Measurements from ENCODE around the gene SPATA13.

SPATA13 gene

DNA sequence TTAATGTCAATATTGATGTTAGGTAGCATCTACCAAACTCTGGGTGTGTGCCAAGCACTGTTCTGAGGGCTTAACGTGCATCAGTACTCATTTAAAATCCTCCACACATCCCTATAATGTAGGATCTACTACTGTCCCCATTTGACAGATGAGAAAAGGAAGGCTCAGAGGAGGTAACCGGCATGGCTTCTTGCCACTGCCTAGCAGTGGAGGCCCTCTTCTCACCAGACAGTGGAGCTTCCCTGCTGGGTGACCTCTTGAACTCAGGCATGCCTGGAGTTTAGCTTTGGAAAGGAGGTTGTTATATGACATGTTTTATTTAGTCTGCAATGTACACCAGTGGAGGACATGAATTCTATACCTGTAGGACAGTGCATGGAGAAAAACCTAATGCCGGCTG, 2.1 kb downstream of the SPATA13 start:
- DNase-seq (ENCODE audit: extremely low spot score, insufficient read length, low read depth) (no peak), FAIRE-seq (no peak)

DNA sequence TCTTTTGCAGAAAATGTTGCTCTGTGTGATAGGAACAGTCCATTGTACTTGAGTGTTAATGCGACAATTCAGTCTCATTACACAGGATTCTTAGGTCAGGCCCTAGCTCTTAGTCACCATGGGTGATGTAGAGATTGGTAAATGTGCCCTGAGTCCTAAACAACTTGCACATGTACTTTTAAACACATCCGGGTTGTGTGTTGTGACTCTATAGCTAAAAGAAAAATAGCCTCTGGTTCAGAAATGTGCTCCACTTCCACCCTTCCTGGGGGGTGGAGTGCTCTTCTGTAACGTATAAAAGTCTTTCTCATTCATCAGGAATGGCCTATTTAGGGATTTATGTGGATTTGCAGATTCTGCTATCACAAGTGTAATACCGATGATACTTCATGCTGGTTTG, 5.2 kb downstream of the SPATA13 start:
- FAIRE-seq (no peak), DNase-seq (ENCODE audit: extremely low spot score, insufficient read length, low read depth) (no peak)

DNA sequence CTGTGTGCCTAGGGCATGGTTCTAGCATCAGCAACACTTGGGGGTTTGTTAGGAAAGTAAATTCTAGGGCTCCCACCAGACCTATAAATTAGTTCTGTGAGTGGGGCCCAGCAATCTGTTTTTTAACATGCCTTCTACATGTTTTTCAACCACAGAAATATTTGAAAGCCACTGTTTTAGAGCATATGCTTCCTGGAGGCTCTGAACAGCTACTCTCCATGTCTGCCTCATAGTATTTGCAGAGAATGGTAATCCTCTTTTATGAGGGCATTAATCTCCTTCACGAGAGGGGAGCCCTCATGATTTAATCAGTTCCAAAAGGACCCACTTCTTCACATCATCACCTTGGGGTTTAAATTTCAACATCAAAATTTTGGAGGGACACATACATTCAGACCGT, 6.0 kb downstream of the SPATA13 start:
- no peak for DNase-seq (ENCODE audit: extremely low spot score, insufficient read length, low read depth)
- FAIRE-seq = no peak

DNA sequence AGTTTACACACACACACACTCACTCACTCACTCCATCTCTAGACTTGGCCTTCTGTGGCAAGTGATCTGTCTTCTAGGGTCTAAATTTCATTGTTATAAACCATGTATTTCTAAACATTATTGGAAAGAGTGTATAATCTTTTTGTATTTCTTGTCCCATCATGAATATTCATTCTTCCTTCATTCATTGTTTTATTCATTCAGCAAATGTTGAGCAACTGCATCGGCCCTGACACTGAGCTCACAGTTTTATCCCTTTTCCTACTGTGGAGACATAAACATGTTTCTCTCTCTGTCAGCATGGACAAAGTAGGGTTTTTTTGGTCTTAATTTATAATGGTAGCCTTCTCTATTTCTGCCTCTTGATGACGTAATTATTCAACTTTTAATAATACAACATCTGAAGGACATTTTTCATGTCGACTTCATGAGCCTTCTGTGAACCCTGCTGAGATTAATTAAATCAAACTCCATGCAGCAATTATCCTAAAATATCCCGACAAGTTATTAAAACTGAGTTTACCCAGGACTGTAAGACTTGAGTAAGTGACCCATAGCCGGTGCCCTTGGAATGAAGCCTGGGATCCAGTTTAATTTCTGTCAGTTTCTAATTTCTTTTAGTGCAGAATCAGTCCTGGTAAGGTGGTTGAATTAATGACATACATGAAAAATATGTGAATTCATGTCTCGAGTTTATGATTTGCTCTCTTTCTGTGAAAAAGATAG, 7.3 kb downstream of the SPATA13 start:
- no peak for DNase-seq (ENCODE audit: extremely low spot score, insufficient read length, low read depth)
- no peak for FAIRE-seq

DNA sequence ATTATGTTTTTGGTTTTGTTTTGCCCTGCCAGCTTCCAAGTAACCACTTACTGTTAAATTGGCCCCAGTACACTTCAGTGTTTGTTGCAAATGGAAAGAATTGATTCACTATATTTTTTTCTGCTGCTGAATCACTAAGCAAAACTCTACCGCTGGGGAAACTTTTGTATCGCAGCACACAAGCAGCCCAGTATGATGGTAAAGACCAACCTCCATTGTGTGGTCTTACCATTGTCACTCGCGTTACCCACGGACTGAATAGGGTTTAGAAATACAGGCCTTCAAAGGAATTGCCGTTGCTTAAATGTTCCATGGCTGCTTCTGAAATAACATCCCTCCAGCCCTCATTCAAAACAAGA, 7.9 kb downstream of the SPATA13 start:
- DNase-seq (ENCODE audit: extremely low spot score, insufficient read length, low read depth) (no peak), FAIRE-seq (no peak)

DNA sequence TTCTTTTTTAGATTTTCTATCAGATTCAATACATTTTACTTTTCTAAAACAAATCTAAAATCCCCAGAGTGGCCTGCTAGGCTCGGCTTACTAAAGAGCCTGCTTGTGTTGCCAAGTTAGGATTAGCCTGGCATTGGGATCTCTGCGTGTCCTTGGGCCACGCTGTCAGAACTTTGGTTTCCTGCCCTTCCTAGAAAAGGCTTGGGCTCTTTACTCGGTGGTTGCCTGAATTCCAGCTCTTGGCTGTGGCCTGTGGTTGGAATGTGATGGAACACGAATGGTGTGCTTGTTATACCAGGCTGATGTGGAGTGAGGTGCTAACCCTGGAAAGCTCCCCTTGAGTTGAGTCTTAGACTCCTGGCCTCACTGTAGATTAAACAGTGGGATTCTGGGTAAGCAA, 8.5 kb downstream of the SPATA13 start:
- no peak for DNase-seq (ENCODE audit: extremely low spot score, insufficient read length, low read depth)
- FAIRE-seq = no peak

DNA sequence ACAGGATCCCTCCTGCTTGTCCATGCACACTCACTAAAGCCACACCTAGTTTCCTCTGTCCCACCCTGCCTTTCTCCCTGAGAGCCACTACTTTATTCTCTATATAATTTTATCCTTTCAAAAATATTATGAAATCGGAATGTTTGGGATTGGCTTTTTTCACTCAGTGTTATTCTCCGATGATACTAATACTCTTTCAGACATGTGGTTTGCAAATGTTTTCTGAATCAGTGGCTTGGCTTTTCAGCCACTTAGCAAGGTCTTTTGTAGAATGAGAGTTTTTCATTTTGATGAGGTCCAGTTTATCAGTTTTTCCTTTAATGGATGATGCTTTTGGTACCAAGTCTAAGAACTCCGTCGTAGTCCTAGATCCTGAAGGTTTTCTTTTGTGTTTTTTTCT, 11.6 kb downstream of the SPATA13 start:
- DNase-seq (ENCODE audit: extremely low spot score, insufficient read length, low read depth) (no peak), FAIRE-seq (no peak)

DNA sequence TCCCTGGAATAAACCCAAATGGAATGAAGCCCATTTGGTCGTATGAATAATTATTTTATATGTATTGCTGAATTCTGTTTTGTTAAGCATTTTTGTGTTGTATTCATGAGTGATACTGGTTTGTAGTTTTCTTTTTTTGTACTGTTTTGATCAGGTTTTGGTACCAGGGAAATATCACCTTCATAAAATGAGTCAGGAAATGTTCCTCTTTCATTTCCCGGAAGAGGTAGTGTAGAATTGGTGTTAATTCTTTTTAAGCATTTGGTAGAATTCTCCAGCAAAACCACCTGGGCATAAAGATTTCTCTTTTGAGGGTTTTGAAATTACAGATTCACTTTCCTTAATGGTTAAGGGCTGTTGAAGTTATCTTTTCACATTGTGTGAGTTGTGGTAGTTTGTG, 13.3 kb downstream of the SPATA13 start:
- FAIRE-seq = no peak
- no peak for DNase-seq (ENCODE audit: extremely low spot score, insufficient read length, low read depth)

DNA sequence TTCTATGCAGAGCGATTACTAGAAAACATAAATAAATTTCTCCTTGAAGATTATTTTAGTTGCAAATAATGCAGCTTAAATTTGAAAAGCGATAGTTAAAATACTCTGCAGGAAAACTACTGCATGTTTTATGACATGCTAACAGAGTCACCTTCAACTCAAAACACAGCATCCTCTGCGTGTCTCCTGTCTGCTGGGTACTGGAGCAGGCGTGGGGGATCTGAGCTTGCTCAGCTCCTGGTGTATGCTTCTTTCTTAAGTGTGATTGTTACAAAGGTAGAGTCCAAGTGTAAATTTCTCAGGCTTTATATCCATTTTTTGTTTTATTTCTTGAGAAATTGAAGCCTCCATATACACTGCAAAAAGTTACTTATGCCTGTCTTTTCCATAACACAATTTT, 15.3 kb downstream of the SPATA13 start:
- DNase-seq (ENCODE audit: extremely low spot score, insufficient read length, low read depth) = no peak
- FAIRE-seq = no peak

DNA sequence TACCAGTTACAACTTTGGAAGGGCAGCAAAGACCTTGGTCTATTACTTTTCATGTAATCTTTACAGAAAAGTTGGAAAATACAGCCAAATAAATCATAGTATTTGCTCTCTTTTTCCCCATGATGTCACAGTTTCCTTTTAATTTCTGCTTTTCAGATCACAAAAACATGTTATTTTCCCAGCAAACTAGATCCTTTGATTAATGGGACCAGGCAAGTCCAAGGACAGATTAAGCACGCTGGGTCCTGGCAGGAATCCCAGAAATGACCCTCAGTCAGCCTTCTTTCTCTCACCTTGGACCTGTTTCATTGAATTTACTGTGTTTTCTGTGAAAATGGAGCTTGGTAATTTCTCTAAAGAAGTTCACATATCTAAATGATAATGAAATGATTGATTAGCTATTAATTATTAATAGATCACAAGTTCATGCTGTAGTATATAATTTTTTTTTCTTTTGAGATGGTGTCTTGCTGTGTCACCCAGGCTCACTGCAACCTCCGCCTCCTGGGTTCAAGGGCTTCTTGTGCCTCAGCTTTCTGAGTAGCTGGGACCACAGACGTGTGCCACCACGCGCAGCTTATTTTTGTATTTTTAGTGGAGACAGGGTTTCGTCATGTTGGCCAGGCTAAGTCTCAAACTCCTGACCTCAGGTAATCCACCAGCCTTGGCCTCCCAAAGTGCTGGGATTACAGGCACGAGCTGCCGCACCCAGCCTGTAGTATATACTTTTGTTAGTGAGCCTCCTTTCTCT, 16.0 kb downstream of the SPATA13 start:
- DNase-seq (ENCODE audit: extremely low spot score, insufficient read length, low read depth) (no peak), FAIRE-seq (no peak)

DNA sequence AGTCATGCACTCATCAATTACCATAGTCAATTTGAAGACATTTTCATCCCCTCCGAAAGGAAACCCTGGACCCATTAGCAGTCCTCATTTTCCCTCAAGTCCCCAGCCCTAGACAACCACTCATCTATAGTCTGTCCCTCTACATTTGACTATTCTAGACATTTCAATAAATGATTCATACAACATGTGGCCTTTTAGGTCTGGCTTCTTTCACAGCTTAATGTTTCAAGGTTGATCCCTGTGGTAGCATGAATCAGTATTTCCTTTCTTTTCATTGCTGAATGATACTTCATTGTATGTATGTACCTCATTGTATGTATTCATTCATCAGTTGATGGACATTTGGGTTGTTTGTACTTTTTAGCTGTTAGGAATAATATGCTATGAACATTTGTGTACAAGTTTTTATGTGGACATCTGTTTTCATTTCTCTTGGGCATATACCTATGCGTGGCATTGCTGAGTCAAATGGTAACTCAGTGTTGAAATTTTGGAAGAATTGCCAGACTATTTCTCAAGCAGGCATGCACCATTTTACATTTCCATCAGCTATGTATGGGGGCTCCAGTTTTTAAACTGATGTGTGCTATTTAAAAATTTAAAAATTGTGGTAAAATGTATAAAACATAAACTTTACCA, 18.4 kb downstream of the SPATA13 start:
- FAIRE-seq (no peak), DNase-seq (ENCODE audit: extremely low spot score, insufficient read length, low read depth) (no peak)

DNA sequence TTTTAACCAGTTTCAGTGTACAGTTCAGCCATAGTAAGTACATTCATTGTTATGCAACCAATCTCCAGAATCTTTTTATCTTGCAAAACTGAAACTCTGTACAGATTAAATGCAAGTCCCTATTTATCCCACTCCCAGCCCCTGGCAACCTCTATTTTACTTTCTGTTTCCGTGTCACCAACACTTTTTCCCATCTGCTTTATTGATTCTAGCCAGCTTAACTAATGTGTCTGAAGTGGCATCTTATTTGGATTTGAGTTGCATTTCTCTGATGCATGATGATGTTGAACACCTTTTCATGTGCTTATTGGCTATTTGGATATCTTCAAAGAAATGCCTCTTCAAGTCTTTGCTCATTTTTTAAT, 18.9 kb downstream of the SPATA13 start:
- FAIRE-seq (no peak), DNase-seq (ENCODE audit: extremely low spot score, insufficient read length, low read depth) (no peak)

DNA sequence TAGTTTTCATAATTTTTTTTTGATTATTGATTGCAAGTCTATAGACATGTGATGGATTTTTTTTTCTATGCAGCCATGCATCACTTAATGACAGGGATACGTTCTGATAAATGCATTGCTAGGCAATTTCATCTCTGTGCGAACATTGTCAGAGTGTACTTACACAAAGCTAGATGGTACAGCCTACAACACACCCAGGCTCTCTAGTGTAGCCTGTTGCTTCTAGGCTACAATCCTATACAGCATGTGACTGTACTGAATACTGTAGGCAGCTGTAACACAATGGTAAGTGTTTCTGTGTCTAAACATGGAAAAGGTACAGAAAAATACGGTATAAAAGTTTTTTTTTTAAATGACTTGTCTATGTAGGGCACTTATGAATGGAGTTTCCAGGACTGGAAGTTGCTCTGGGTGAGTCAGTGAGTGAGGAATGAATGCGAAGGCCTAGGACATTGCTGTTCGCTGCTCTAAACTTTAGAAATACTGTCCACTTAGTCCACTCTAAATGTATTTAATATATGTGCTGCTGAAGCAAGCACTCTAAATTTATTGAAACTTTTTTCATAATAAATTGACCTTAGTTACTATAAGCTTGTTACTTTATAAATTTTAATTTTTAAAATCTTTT, 20.3 kb downstream of the SPATA13 start:
- no peak for FAIRE-seq
- no peak for DNase-seq (ENCODE audit: extremely low spot score, insufficient read length, low read depth)

DNA sequence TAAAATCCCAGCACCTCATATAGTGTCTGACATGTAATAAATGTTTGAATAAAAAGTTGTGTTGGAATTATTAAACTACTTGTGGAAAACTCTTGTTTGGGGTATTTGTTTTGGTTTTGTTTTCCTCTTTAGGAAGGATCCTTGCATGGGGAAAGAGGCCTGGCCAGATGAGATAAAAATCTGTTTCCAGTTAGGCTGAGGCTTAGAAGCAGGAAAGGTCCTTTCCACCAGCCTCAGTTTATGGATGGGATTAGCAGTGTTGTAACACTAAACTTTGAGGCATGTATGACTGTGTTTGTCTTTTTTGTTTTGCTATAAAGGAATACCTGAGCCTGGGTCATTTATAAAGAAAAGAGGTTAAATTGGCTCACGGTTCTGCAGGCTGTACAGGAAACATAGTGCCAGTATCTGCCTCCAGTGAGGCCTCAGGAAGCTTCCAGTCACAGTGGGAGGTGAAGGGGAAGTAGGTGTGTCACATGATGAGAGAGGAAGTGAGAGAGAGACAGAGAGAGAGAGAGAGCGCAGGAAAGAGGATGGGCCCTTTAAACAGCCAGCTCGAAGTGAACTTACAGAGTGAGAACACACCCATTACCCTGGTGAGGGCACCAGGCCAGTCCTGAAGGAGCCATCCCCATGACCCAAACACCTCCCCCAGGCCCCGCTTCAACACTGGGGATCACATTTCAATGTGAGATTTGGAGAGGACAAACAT, 21.6 kb downstream of the SPATA13 start:
- DNase-seq (ENCODE audit: extremely low spot score, insufficient read length, low read depth) = no peak
- FAIRE-seq = no peak

DNA sequence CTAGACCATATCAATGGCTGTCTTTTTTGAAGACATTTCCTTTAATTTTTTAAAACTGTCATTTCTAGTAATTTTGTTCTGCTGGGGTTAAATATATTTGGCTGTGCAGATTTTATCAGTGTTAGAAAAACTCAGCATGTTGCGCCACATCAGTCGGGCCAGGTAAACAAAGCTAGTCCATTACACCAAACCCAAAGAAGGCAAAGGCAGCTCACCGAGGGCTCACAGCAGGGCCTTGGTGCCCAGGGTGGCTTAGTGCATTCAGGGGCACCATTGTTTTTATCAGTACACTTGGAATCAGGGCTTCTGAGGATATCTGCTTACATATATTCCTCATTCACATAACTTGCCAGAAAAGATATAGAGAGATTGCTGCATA, 22.2 kb downstream of the SPATA13 start:
- DNase-seq (ENCODE audit: extremely low spot score, insufficient read length, low read depth) (no peak), FAIRE-seq (no peak)

DNA sequence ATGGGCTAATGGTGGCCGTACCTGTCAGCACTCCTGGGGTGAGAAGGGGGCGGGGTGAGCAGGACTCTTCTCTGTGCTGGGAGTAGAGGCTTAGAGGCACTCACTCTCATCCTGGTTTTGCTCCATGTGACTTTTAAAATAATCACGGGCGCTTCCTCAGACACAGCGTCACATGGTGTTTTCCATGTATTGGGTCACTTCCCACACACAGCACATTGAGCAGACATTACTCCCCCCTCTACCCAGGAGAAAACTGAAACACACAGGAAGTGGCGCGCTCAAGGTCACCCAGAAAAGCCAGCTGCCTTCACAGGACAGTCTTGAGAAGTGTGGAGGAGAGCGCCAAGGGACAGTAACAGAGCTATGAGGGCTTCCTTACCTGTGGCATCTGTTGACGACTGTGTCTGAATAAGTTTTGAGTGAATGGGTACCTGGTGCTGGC, 23.2 kb downstream of the SPATA13 start:
- DNase-seq (ENCODE audit: extremely low spot score, insufficient read length, low read depth) (no peak), FAIRE-seq (no peak)

DNA sequence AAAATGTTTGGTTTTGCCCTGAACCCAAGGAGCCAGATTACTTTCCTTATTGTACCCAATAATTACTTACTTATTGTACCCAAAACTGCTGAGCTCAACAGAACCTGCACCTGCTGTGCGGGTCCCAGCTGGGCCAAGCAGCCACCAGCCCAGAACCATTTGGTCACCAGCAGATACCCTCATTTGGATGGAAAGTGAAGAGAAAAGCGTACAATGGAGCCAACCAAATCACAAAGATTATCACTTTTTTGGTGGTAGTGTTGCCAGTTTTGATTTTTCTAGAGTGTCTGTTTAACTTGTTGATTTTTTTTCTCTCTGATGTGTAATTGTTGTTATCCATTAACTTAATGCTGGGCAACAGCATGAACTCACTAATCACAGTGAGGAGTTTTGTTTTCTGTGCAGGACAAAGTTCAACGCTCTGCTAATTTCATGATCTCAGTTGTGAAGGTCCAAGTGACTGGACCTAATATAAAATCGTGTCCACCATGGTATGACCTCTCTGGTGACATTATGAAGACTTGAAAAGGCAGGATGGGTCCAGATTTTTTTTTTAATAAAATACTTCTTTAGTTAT, 23.8 kb downstream of the SPATA13 start:
- peak; percentile 72 for FAIRE-seq
- no peak for DNase-seq (ENCODE audit: extremely low spot score, insufficient read length, low read depth)

DNA sequence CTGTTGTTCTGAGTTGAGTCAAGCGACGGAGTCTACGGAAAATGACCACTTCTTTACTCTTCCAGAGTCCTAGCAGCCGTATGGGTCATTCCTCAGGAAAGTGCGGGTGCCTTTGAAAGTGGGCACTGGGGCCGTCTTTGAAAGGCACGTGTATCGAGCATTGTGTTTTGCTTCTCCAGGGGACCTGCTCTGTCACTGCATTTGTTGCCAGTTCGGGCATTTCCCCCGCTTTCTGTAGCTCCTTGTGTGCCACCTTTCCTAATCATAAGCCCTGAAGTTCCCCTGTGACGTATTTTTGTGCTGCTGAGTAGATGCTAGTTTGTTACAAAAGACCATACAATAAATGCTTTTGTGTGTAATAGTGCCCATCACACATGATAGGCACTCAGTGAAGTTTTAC, 24.4 kb downstream of the SPATA13 start:
- FAIRE-seq (no peak), DNase-seq (ENCODE audit: extremely low spot score, insufficient read length, low read depth) (no peak)

DNA sequence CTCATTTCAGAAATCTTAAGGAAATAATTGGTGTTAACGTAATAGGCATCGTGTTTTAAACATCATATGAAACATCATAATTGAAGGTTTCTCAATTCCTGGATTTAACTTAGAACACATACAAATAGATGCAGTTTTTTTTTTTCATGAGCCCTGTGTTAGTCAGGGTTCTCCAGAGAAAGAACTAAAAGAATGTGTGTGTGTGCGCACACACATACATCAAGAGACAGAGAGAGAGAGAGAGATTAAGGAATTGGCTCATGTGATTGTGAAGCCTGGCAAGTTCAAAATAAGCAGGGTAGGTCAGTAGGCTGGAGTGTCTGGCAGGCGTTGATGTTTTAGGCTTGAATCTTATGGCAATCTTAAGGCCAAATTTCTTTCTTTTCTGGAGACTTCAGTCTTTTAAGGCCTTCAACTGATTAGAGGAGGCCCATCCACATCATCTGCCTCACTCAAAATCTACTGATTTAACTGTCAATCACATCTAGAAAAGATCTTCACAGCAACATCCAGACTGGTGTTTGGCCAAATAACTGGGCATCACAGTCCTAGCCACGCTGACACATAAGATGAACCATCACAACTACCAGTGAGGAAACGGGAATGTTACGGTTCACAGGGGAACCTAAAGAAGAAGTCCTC, 25.2 kb downstream of the SPATA13 start:
- FAIRE-seq (no peak), DNase-seq (ENCODE audit: extremely low spot score, insufficient read length, low read depth) (no peak)

DNA sequence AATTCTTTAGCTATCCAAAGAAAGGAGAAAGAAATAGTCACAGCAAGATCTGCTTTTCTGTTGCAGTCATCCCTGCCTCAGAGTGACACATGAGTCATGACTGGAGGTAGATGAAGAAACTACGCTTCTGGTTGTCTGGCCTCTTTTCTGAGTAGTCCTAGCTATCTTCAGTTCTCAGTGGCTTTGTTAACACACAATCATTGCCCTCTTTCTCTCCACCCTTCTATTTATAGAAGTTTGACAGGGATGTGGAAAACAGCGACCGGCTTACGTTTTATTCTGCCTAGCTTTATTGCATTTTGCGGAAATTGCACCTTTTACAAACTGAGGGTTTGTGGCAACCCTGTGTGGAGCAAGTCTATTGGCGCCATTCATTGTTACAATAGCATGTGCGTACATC, 26.7 kb downstream of the SPATA13 start:
- DNase-seq (ENCODE audit: extremely low spot score, insufficient read length, low read depth) (no peak), FAIRE-seq (no peak)

Measured in GM18507 (cell line).